GM15510 (cell line): Measurements from ENCODE around the gene GFRA4.

ENCODE experiments used
- POLR2A ChIP-seq: IDR thresholded peaks from 3 replicates; pipeline ENCODE4 v1.6.1; 2011; ENCODE audit warnings: borderline replicate concordance; ENCODE audit not compliant: insufficient read length; ENCODE audit errors: extremely low read depth

Gene GFRA4

DNA sequence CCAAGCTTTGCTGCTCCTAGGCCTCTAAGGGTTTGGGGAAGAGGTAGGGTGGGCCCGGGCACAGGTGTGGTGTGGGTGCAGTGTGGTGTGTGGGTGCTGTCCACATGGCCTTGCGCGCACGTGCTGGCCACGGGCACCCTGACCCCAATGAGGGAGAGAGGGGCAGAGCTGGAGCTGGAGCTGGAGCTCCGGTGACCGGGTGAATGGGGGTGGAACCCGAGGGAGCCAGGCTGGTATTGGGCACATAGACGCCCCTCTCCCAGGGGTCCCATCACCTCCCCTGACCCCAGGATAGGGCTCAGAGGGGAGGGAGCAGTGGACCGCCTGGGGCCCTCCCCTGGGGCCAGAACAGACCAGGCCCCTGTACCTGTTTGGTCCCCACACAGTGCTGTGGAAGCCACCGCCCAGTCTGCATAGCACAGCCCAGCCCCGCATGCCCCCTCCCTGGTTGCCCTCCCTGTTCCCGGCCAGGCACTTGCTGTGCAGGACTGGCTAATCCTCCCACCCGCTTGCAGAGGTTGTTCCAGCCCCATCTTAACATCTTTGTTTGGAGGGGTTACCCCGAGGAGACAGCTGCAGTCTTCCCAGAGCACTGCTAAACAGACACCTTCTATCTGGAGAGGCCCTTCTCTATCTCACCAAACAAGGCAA is 17.6 kb upstream of the GFRA4 start:
- TF ChIP-seq POLR2A: no peak

GRCh38 chr20:3679749-3680700 is 16.8 kb upstream of the GFRA4 start:
- no peak for TF ChIP-seq POLR2A

- TF ChIP-seq POLR2A: no peak
Measured at GRCh38 chr20:3678856-3679720, 15.9 kb upstream of the GFRA4 start.

DNA sequence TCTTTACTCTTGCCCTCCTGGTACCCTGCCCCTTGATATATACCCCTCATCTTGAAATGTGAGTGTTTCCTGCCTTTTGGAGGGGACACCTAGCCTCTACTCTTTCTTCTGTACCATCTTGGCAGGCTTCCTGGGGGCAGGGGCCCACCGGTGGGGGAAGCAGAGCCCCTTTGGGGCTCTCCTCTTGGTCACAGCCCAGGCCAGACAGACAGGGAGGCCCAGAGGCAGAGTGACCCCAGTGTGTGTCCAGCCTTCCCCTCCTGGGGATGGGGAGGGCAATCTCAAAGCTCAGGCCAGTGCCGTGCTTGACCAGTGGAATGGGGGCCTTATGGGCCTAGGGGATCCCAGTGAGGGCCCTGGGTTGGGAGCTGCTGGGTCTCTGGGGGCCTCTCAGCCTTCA is 15.0 kb upstream of the GFRA4 start:
- no peak for TF ChIP-seq POLR2A

GRCh38 chr20:3677733-3678132 is 14.5 kb upstream of the GFRA4 start:
- no peak for TF ChIP-seq POLR2A

DNA sequence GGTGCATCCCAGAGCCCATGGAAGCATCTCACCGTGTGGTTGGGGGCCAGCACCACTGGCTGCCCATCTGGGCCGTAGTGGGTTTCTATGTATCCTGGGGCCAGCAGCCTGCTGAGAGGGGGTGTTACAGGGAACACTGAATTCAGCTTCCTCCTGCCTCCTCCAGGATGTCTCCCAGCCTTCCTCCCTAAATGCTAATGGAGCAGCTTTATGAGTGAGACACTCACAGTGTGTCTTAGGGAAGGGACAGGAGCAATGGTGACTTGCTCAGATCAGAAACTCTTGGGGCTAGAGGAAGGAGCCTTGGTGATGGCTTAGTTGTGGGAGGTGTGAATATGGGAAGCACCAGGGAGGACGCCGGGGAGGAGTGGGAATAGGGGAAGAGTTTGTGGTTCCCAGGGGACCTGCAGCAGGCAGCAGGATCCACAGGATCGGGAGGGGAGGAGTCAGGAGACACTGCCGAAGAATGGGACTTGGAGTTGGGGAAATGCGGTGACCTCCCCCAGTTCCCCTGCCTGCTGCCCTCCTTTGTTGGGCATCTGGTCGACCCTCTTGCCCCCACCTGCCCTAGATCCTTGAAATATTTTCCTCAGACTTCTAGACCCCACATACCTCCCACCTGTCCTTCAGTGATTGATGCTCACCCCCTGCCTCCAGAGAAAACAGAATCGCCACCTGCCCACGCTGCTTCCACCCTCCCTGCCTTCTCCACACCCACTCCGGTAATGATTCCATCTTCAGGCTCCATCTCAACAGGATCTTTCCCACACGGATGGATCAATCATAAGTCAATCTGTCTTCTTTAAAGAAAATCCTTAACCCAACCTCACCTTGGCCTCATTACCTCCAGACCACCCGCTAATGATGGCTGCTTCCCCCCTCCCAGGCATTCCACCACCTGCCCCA is 12.0 kb upstream of the GFRA4 start:
- TF ChIP-seq POLR2A: no peak

DNA sequence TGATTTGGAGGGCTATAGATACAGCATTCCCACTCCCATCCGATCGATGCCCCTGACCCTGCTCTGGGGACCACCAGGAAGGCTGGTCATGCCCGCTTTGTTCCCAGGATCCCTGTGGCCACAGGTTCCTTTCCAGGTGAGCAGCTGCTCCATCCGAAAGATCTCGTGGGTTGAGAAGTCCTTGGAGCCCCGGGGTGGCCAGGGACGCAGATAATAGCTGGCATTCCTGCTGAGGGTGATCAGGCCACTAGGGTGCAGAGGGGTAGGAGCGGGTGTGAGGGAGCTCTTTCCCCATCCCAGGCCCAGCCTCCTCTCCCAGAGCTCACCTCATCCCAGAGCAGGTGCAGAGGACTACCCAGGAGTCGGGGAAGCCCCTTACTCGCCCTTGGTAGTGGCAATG is 11.2 kb upstream of the GFRA4 start:
- no peak for TF ChIP-seq POLR2A

- no peak for TF ChIP-seq POLR2A
Measured at GRCh38 chr20:3673221-3674070, 10.2 kb upstream of the GFRA4 start.

GRCh38 chr20:3672547-3673171 is 9.5 kb upstream of the GFRA4 start:
- no peak for TF ChIP-seq POLR2A

DNA sequence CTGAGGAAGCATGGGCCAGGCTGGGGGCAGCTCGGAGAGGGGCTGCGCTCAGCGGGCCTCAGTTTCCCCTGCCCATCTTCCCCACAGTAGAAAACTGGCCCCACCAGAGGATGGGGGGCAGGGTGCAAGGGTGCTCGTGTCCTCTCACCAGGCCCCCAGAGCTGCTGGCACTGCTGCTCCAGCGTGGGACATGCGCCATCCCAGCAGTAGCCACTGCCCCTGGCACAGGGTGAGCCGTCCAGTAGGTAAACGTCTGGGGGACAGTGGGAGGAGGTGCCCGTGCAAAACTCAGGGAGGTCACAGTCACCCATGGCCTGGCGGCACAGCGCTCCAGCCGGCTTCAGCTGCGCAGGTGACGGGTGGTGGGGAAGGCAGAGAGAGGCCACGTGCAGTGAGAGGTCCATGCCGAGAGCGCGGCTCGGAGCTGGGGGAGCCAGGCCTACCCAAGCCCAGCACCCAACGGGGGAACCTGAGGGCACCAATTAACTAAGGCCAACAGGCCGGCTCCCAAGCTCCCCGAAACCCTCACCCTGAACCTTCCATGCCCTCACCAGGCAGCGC is 8.9 kb upstream of the GFRA4 start:
- TF ChIP-seq POLR2A: no peak

GRCh38 chr20:3670945-3671344 is 7.7 kb upstream of the GFRA4 start:
- TF ChIP-seq POLR2A: no peak

- no peak for TF ChIP-seq POLR2A
Measured at GRCh38 chr20:3670511-3670910, 7.3 kb upstream of the GFRA4 start.
